Adrenal gland (tissue), 5 donors: ENCODE results near the gene UBE2G1.

ENCODE experiments used
- POLR2A ChIP-seq, 2 donors: fragments of 450-650 bp; IDR thresholded peaks; one replicate each; pipeline ENCODE4 v1.6.1; 2017; ENCODE audit warnings: antibody characterized with exemption in 2 of 2, mild to moderate bottlenecking in 2 of 2, moderate library complexity in 1 of 2
- TF ChIP-seq, protein P1 (sequence below), 6 experiments: fragments of 450-650 bp in 4 of 6; fragments of 200-600 bp in 2 of 6; sonication (generic) in 1 of 6; IDR thresholded peaks; 1 replicate in 5 of 6; 2 replicates in 1 of 6; pipeline versions ENCODE4 v1.5.1 to v1.8.0; 2016 to 2021; ENCODE audit warnings: antibody characterized with exemption in 6 of 6, mild to moderate bottlenecking in 2 of 6, moderate library complexity in 1 of 6
- donor health status: DM: no; HTN: no; CAD: no.

DNA sequence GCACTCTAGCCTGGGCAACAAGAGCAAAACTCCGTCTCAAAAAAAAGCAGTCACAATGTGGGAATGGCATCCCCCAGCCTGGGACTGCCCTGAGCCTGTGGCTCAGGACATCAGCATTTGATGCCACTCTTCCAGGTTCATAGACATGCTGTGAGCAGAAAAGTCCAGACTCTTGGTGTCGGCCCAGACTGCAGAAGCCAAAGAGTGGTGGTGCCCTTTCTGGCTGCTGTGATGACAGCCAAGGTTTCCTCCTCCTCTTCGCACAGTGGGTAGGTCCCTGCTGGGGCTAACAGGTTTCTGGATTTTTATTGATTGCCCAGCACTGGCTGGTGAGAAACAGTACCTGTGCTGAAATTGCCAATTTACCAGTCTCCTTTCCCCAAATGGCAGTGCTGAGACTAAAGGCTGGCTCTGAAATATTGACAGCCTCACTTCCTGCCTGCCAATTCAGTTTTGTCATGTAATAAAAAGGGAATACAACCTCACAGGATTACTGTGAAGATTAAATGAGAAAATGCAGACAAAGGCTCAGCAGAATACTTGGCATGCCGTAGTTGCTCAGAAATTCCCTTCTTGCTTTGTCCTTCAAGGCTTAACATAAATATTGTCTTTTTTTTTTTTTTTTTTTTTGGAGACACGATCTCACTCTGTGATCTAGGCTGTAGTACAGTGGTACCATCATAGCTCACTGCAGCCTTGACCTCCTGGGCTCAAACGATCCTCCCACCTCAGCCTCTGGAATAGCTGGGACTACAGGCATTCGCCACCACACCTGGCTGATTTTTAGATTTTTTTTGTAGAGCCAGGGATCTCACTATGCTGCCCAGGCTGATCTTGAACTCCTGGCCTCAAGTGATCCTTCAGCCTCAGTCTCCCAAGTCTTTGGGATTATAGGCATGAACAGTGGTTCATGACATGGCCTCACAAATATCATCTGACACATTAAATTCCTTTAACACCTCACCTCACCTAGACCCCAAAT lies 15.5 kb upstream of the UBE2G1 start:
- TF ChIP-seq POLR2A (IDR thresholded peaks at IDR 0.05) = no peak
- TF ChIP-seq, protein P1, sequence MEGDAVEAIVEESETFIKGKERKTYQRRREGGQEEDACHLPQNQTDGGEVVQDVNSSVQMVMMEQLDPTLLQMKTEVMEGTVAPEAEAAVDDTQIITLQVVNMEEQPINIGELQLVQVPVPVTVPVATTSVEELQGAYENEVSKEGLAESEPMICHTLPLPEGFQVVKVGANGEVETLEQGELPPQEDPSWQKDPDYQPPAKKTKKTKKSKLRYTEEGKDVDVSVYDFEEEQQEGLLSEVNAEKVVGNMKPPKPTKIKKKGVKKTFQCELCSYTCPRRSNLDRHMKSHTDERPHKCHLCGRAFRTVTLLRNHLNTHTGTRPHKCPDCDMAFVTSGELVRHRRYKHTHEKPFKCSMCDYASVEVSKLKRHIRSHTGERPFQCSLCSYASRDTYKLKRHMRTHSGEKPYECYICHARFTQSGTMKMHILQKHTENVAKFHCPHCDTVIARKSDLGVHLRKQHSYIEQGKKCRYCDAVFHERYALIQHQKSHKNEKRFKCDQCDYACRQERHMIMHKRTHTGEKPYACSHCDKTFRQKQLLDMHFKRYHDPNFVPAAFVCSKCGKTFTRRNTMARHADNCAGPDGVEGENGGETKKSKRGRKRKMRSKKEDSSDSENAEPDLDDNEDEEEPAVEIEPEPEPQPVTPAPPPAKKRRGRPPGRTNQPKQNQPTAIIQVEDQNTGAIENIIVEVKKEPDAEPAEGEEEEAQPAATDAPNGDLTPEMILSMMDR (IDR thresholded peaks at IDR 0.05) = no peak
